HG03558 (cell line): ENCODE measurements around the gene ZRANB1.

ENCODE experiments used
- ATAC-seq: cut with Tn5 transposase; IDR thresholded peaks from one replicate; pipeline ENCODE4 v1.9.1; 2021; ENCODE audit warnings: moderate number of reproducible peaks; ENCODE audit not compliant: unreplicated experiment; ENCODE audit errors: extremely low read depth

Gene ZRANB1

GRCh38 chr10:125003146-125003900 is 61.4 kb downstream of the ZRANB1 start:
- ATAC-seq = no peak

GRCh38 chr10:125003901-125004467 is 62.1 kb downstream of the ZRANB1 start:
- no peak for ATAC-seq

GRCh38 chr10:125004571-125005311 is 62.8 kb downstream of the ZRANB1 start:
- no peak for ATAC-seq

GRCh38 chr10:125005312-125006187 is 63.6 kb downstream of the ZRANB1 start:
- no peak for ATAC-seq

- no peak for ATAC-seq
Observed at GRCh38 chr10:125006188-125006680, 64.3 kb downstream of the ZRANB1 start.

GRCh38 chr10:125006921-125007426 is 65.1 kb downstream of the ZRANB1 start:
- ATAC-seq = no peak

- ATAC-seq = no peak
Observed at GRCh38 chr10:125007436-125007835, 65.5 kb downstream of the ZRANB1 start.

GRCh38 chr10:125008689-125009638 is 67.0 kb downstream of the ZRANB1 start:
- ATAC-seq = no peak

- no peak for ATAC-seq
Observed at GRCh38 chr10:125009661-125010161, 67.8 kb downstream of the ZRANB1 start.

- ATAC-seq = no peak
Observed at GRCh38 chr10:125010362-125010761, 68.4 kb downstream of the ZRANB1 start.

GRCh38 chr10:125011171-125011925 is 69.4 kb downstream of the ZRANB1 start:
- no peak for ATAC-seq

- ATAC-seq = no peak
Observed at GRCh38 chr10:125011926-125012705, 70.2 kb downstream of the ZRANB1 start.

- no peak for ATAC-seq
Observed at GRCh38 chr10:125012851-125013528, 71.1 kb downstream of the ZRANB1 start.

GRCh38 chr10:125013529-125013872 is 71.6 kb downstream of the ZRANB1 start:
- no peak for ATAC-seq

- no peak for ATAC-seq
Observed at GRCh38 chr10:125014086-125014830, 72.3 kb downstream of the ZRANB1 start.

- ATAC-seq = no peak
Observed at GRCh38 chr10:125014836-125015355, 73.0 kb downstream of the ZRANB1 start.
